Neutrophil (primary cell): ENCODE data around the gene LMOD1.
"Not testable (repeated sequence)": the region's sequence is repeated elsewhere in the genome, so short reads cannot be mapped to it uniquely, and the experiment has no call there.

Source experiments
- H3K27ac ChIP-seq: fragments of 200-600 bp; sonication (generic); 2 replicates; pipeline ENCODE4 v1.5.1; 2016; ENCODE audit warnings: mild to moderate bottlenecking, moderate library complexity
- H3K27me3 ChIP-seq: fragments of 200-600 bp; sonication (generic); 2 replicates; pipeline ENCODE4 v1.6.0; 2016; ENCODE audit warnings: mild to moderate bottlenecking
- H3K36me3 ChIP-seq: fragments of 200-600 bp; sonication (generic); 2 replicates; pipeline ENCODE4 v1.5.1; 2017
- H3K4me1 ChIP-seq, 2 experiments: fragments of 200-600 bp in 1 of 2; sonication (generic) in 1 of 2; 1 replicate in 1 of 2; 2 replicates in 1 of 2; pipeline versions ENCODE4 v1.5.1 to v1.6.1; 2013 to 2016; ENCODE audit warnings: low read depth in 1 of 2, low read length in 1 of 2, mild to moderate bottlenecking in 1 of 2, moderate library complexity in 1 of 2; ENCODE audit not compliant: control insufficient read depth in 1 of 2, insufficient read depth in 1 of 2
- H3K4me3 ChIP-seq, 2 experiments: fragments of 200-600 bp in 1 of 2; sonication (generic) in 1 of 2; 1 replicate in 1 of 2; 2 replicates in 1 of 2; pipeline ENCODE4 v1.5.1; 2013 to 2016; ENCODE audit warnings: low read depth in 1 of 2, low read length in 1 of 2, mild to moderate bottlenecking in 1 of 2, moderate library complexity in 1 of 2
- H3K9me3 ChIP-seq: fragments of 200-600 bp; sonication (generic); 2 replicates; pipeline ENCODE4 v1.5.1; 2016
- TF ChIP-seq, protein P1 (sequence below): fragments of 200-600 bp; sonication (generic); IDR thresholded peaks from 2 replicates; pipeline ENCODE4 v1.5.1; 2016; ENCODE audit warnings: antibody characterized with exemption

The LMOD1 gene

DNA sequence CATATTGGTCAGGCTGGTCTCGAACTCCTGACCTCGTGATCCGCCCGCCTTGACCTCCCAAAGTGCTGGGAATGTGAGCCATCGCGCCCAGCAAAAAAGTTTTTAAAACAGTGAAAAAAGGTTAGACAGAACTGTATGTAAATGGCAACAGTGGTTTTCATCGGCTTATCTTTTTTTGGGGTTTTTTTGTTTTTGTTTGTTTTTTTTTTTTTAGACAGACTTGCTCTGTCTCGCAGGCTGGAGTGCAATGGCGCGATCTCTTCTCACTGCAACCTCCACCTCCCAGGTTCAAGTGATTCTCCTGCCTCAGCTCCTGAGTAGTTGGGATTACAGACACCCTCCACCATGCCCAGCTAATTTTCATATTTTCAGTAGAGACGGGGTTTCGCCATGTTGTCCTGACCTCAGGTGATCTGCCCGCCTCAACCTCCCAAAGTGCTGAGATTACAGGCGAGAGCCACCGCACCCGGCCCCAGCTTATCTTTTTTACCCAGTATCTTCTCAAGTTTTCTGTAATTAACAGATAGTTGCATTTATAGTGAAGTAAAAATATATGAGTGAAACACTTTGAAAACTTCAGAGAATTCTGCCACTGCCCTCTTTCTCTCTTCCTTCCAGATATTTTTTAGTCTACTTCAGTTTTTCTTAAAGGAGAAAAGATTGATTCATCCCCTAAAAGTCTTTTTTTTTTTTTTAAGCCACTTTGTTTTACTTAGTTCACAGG lies 22.0 kb upstream of the LMOD1 start:
- Histone ChIP-seq H3K27ac (no peak overlapping the region), H3K4me1 (no peaks in the 10 kb centered on the region), H3K27me3 (no peaks in the 10 kb centered on the region), H3K36me3 (peaks cover 71% of the 10 kb centered on the region), H3K9me3 (no peaks in the 10 kb centered on the region), H3K4me3 (no peak overlapping the region)
- TF ChIP-seq, protein P1, sequence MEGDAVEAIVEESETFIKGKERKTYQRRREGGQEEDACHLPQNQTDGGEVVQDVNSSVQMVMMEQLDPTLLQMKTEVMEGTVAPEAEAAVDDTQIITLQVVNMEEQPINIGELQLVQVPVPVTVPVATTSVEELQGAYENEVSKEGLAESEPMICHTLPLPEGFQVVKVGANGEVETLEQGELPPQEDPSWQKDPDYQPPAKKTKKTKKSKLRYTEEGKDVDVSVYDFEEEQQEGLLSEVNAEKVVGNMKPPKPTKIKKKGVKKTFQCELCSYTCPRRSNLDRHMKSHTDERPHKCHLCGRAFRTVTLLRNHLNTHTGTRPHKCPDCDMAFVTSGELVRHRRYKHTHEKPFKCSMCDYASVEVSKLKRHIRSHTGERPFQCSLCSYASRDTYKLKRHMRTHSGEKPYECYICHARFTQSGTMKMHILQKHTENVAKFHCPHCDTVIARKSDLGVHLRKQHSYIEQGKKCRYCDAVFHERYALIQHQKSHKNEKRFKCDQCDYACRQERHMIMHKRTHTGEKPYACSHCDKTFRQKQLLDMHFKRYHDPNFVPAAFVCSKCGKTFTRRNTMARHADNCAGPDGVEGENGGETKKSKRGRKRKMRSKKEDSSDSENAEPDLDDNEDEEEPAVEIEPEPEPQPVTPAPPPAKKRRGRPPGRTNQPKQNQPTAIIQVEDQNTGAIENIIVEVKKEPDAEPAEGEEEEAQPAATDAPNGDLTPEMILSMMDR: no peak

DNA sequence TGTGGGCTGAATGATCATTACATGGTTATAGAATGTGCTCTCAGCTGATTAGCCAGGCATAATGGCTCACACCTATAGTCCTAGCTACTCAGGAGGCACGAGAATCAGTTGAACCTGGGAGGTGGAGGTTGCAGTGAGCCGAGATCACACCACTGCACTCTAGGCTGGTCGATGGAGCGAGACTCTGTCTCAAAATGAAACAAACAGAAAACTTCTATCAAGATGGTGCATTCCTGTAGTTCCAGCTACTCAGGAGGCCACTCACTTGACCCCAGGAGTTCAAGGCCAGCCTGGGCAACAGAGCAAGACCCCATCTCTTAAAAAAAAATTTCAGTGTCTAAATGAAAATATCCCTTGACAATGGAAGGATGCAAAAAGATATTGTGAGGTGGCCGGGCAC lies 19.8 kb upstream of the LMOD1 start:
- Histone ChIP-seq H3K4me1 (no peaks in the 10 kb centered on the region), H3K4me3 (no peak overlapping the region), H3K36me3 (peaks cover 93% of the 10 kb centered on the region), H3K9me3 (no peaks in the 10 kb centered on the region), H3K27me3 (no peaks in the 10 kb centered on the region), H3K27ac (no peak overlapping the region)
- TF ChIP-seq, protein P1: no peak

DNA sequence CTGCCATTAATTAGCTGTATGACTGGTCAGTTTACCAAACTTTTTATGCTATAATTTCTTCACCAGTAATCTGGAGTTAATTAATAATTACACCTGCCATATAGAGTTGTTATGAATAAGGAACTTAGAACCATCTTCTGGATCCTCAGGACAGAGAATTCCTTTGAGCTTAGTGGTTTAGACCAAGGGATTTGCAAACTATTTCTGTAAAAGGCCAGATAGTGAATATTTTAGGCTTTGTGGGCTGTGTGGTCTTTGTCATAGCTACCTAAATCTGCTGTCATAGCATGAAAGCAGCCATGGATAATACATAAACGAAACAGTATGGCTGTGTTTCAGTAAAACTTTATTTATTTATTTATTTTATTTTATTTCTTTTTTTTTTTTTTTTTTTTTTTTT lies 17.9 kb upstream of the LMOD1 start:
- TF ChIP-seq, protein P1: no peak
- Histone ChIP-seq H3K4me3 (no peak overlapping the region), H3K9me3 (no peaks in the 10 kb centered on the region), H3K4me1 (no peaks in the 10 kb centered on the region), H3K27me3 (no peaks in the 10 kb centered on the region), H3K36me3 (peaks cover 77% of the 10 kb centered on the region), H3K27ac (no peak overlapping the region)

DNA sequence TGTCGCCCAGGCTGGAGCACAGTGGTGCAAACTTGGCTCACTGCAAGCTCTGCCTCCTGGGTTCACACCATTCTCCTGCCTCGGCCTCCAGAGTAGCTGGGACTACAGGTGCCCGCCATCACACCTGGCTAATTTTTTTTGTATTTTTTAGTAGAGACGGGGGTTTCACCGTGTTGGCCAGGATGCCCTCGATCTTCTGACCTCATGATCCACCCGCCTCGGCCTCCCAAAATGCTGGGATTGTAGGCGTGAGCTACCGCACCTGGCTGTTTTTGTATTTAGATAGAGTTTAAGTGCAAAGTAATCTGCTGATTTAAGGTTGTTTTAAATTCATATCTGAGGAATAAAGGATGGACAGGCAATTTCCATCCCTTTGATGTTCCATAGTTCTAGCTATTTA lies 16.0 kb upstream of the LMOD1 start:
- not testable (repeated sequence) for H3K4me3 ChIP-seq, H3K27ac ChIP-seq, H3K27me3 ChIP-seq, H3K9me3 ChIP-seq, H3K4me1 ChIP-seq
- H3K36me3 ChIP-seq: peaks cover 74% of the 10 kb centered on the region

DNA sequence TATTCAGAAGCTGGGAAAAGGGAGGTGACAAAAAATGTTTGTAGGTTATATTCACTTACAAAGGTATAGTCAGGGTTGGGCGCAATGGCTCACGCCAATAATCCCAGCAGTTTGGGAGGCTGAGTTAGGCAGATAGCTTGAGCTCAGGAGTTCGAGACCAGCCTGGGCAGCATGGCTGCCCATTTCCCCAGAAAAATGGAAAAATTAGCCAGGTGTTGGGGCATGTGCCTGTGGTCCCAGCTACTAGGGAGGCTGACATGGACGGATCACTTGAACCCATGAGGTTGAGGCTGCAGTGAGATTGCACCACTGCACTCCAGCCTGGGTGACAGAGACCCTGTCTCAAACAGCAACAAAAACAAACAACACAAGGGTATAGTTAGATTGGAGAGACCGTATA lies 12.0 kb upstream of the LMOD1 start:
- no peak overlapping the region for H3K4me3 ChIP-seq
- peaks cover 39% of the 10 kb centered on the region for H3K36me3 ChIP-seq
- no peaks in the 10 kb centered on the region for H3K27me3 ChIP-seq
- TF ChIP-seq, protein P1: no peak
- no peak overlapping the region for H3K27ac ChIP-seq
- peaks cover 16% of the 10 kb centered on the region in 2 experiments for H3K4me1 ChIP-seq
- H3K9me3 ChIP-seq: no peaks in the 10 kb centered on the region

DNA sequence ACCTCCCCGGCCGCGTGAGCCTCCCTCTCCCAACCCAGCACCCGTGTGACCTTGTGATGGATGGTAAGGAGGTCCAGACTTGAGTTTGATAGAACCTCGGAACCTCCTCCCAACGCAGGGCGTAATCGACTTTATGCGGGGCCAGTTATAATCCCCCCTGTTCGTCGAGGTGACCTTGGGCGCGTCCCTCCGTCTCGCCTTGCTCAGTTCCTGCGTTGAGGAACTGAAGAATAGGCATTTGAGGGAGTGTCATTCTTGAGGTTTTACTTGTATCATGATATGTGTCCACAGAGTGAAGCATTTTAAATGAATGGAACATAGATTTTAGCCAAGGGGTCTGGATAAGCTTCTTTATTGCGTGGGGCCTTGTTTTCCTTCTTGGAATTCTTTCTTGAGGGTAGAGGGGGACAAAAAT lies 9.4 kb upstream of the LMOD1 start:
- TF ChIP-seq, protein P1: no peak
- peaks cover 15% of the 10 kb centered on the region for H3K36me3 ChIP-seq
- H3K27me3 ChIP-seq: no peaks in the 10 kb centered on the region
- H3K27ac ChIP-seq: peak overlapping the region; percentile 77
- H3K4me3 ChIP-seq: peak overlapping the region; percentile 72 to 80
- no peaks in the 10 kb centered on the region for H3K9me3 ChIP-seq
- H3K4me1 ChIP-seq: peaks cover 16% of the 10 kb centered on the region in 2 experiments
